ENCODE data around the gene OBSCN. TPM values are rescaled to one million over a fixed set of nuclear protein-coding genes. Genes with fewer than 3 reads are reported as not detected.

The OBSCN gene
- total and polyA plus RNA-seq, 10 of the 15 experiments (the other 5 are each of a cell fraction or from before 2014, with no cell fraction given) = 0.01 to 0.36 (median 0.08) TPM; not detected in 2

GRCh38 chr1:228311091-228311490 lies 103.2 kb downstream of the OBSCN start:
- WGBS (ENCODE audit: insufficient coverage, insufficient replicate concordance, low lambda C conversion rate, missing lambda C conversion rate) = 67% methylated on average over 3 of the region's 3 CpGs
- no peak overlapping the region for H2AFZ ChIP-seq (ENCODE audit: control insufficient read depth, low read depth, low read length)
- POLR2A ChIA-PET = no interaction called here
- no peak overlapping the region for H3K4me2 ChIP-seq (ENCODE audit: control insufficient read depth, insufficient read depth)
- TF ChIP-seq TCF7 (IDR thresholded peaks at IDR 0.05; ENCODE audit: borderline replicate concordance) = no peak
- no peak for TF ChIP-seq TARDBP (IDR thresholded peaks at IDR 0.05; ENCODE audit: borderline replicate concordance)
- TF ChIP-seq CTCF (IDR thresholded peaks at IDR 0.05 in 2 of 3, conservative IDR thresholded peaks at IDR 0.05 in 1 of 3; ENCODE audit: control insufficient read depth in 2 of 3, extremely low read depth in 1 of 3, insufficient read depth in 1 of 3, low read depth in 3 of 3, low read length in 3 of 3) = no peak
- TF ChIP-seq, protein P1, sequence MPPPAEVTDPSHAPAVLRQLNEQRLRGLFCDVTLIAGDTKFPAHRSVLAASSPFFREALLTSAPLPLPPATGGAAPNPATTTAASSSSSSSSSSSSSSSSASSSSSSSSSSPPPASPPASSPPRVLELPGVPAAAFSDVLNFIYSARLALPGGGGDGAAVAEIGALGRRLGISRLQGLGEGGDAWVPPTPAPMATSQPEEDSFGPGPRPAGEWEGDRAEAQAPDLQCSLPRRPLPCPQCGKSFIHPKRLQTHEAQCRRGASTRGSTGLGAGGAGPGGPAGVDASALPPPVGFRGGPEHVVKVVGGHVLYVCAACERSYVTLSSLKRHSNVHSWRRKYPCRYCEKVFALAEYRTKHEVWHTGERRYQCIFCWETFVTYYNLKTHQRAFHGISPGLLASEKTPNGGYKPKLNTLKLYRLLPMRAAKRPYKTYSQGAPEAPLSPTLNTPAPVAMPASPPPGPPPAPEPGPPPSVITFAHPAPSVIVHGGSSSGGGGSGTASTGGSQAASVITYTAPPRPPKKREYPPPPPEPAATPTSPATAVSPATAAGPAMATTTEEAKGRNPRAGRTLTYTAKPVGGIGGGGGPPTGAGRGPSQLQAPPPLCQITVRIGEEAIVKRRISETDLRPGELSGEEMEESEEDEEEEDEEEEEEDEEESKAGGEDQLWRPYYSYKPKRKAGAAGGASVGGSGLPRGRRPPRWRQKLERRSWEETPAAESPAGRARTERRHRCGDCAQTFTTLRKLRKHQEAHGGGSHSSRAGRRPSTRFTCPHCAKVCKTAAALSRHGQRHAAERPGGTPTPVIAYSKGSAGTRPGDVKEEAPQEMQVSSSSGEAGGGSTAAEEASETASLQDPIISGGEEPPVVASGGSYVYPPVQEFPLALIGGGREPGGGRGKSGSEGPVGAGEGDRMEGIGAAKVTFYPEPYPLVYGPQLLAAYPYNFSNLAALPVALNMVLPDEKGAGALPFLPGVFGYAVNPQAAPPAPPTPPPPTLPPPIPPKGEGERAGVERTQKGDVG (CRISPR knock-in tag; IDR thresholded peaks at IDR 0.05) = no peak
- TF ChIP-seq STAT1 (conservative IDR thresholded peaks at IDR 0.05) = no peak
- no peak for TF ChIP-seq NFYB (IDR thresholded peaks at IDR 0.05; ENCODE audit: insufficient read depth, low read depth, low read length)
- no peak for TF ChIP-seq CREM (IDR thresholded peaks at IDR 0.05; ENCODE audit: low read depth)
- no peak for TF ChIP-seq NR2C2 (IDR thresholded peaks at IDR 0.05; ENCODE audit: borderline replicate concordance, control insufficient read depth, insufficient read length, low read depth)
- TF ChIP-seq E2F4 (IDR thresholded peaks at IDR 0.05; ENCODE audit: low read depth, low read length) = no peak
- FAIRE-seq (no peak), ATAC-seq (no peak), DNase-seq (ENCODE audit: low read depth, low spot score) (no peak)
- no peaks in the 10 kb centered on the region for H3K27me3 ChIP-seq (replicated peaks in 1 of 2; ENCODE audit: control insufficient read depth in 2 of 2, insufficient read depth in 2 of 2, low read length in 1 of 2)
- no peaks in the 10 kb centered on the region for H4K20me1 ChIP-seq (ENCODE audit: control insufficient read depth, insufficient read depth)
- H3K79me2 ChIP-seq (ENCODE audit: control insufficient read depth, insufficient read depth, low read length) = no peaks in the 10 kb centered on the region
- H3K4me3 ChIP-seq = no peak overlapping the region
- H3K9me3 ChIP-seq (replicated peaks; ENCODE audit: control insufficient read depth, insufficient read depth, low read length) = peaks cover 7% of the 10 kb centered on the region; the same call in 1 of the 3 replicates
- RAD21 ChIA-PET (ENCODE audit: unreplicated experiment) = no interaction called here
- CTCF ChIA-PET = no interaction called here
- BruUV-seq (replicated peaks) = no TSS peak
- H3K4me1 ChIP-seq (ENCODE audit: control insufficient read depth, insufficient read depth, low read length) = no peaks in the 10 kb centered on the region
- SMC1A ChIA-PET (ENCODE audit: uncharacterized antibody, unreplicated experiment) = no interaction called here
- in situ Hi-C loops (cut with MboI) (no loop called here), intact Hi-C loops (cut with micrococcal nuclease; ENCODE audit: unreplicated experiment) (no loop called here)
- H3K36me3 ChIP-seq (ENCODE audit: control insufficient read depth in 2 of 2, insufficient read depth in 2 of 2, low read length in 1 of 2) = no peaks in the 10 kb centered on the region
- no peak overlapping the region for H3K27ac ChIP-seq (ENCODE audit: control insufficient read depth, insufficient read depth)
- H3K9ac ChIP-seq (ENCODE audit: control insufficient read depth, insufficient read depth, low read length) = no peak overlapping the region
